Heart right ventricle (tissue), 16 donors: ENCODE data around the gene CNKSR1. TPM values are rescaled to one million over a fixed set of nuclear protein-coding genes. Genes with fewer than 3 reads are reported as not detected.

Source experiments
- ATAC-seq, 8 donors: fragments of 200-7000 bp; cut with Tn5 transposase; one replicate each; pipeline ENCODE4 v1.9.1; 2020; ENCODE audit warnings: mild to moderate bottlenecking in 8 of 8, moderate library complexity in 8 of 8, moderate number of reproducible peaks in 1 of 8
- DNase-seq, 2 donors: peaks; one replicate each; pipeline ENCODE4 v3.0.0-alpha.2; 2020
- H3K27ac ChIP-seq, 10 donors: fragments of 200-600 bp; sonication (generic) in 2 of 10; one replicate each; pipeline versions ENCODE4 v1.5.0 to v1.8.0; 2020 to 2022; ENCODE audit warnings: mild to moderate bottlenecking in 3 of 10
- H3K27me3 ChIP-seq, 7 donors: fragments of 200-600 bp; one replicate each; pipeline ENCODE4 v1.8.0; 2021 to 2022; ENCODE audit warnings: mild to moderate bottlenecking in 2 of 7
- H3K36me3 ChIP-seq, 9 donors: fragments of 200-600 bp; sonication (generic) in 1 of 9; one replicate each; pipeline versions ENCODE4 v1.5.0 to v1.8.0; 2020 to 2022; ENCODE audit warnings: mild to moderate bottlenecking in 2 of 9
- H3K4me1 ChIP-seq, 9 donors: fragments of 200-600 bp; sonication (generic) in 1 of 9; one replicate each; pipeline versions ENCODE4 v1.5.0 to v1.8.0; 2020 to 2022; ENCODE audit warnings: mild to moderate bottlenecking in 4 of 9
- H3K4me3 ChIP-seq, 10 donors: fragments of 200-600 bp; sonication (generic) in 2 of 10; one replicate each; pipeline versions ENCODE4 v1.5.0 to v1.8.0; 2020 to 2022; ENCODE audit warnings: mild to moderate bottlenecking in 7 of 10, moderate library complexity in 2 of 10
- H3K9me3 ChIP-seq, 11 donors: fragments of 200-600 bp in 10 of 11; sonication (generic) in 2 of 11; one replicate each; pipeline versions ENCODE4 v1.5.0 to v1.8.0; 2013 to 2022; ENCODE audit warnings: mild to moderate bottlenecking in 2 of 11, control low read depth in 1 of 11, moderate library complexity in 1 of 11
- CTCF ChIP-seq, 9 donors: fragments of 200-600 bp; sonication (generic) in 2 of 9; IDR thresholded peaks; one replicate each; pipeline versions ENCODE4 v1.5.0 to v1.8.0; 2021 to 2022; ENCODE audit warnings: antibody characterized with exemption in 9 of 9, mild to moderate bottlenecking in 5 of 9, moderate library complexity in 1 of 9
- WGBS, 2 donors: extraction: QIAGEN DNeasy Blood & Tissue Kit; methylation state at CpG; one replicate each; pipeline ENCODE4 v1.1.7; 2013; ENCODE audit warnings: inconsistent platforms in 1 of 2; 5-methylcytosine and 5-hydroxymethylcytosine counted together
- intact Hi-C, 10 donors: fragments of 100-400 bp; cut with DNase I; formaldehyde crosslinking; loops; one replicate each; pipeline versions ENCODE4 v1.11.1 to v1.14.2; 2022
- polyA plus RNA-seq, 2 donors: library from polyadenylated mRNA; stranded (reverse); fragments of 200-250 nt; gene quantifications; one replicate each; pipeline ENCODE4 v1.2.3, GENCODE V29; 2013
- total RNA-seq, 10 donors: library from RNA; stranded (reverse); fragmentation: NEBNext Ultra II Directional in 3 of 10; extraction: Animal tissue kit (Norgen Biotek cat#: 25700) in 3 of 10; gene quantifications; one replicate each; pipeline versions ENCODE4 v1.2.1 to v1.2.4, GENCODE V29; 2021 to 2023
- donor health status: Arrhythmogenic right ventricular cardiomyopathy.
- donor health status: ischemic (EF 13 %, LVEDD 7.1; RV severe dilation, severe dysfunction).
- donor health status: healthy with polysubstance abuse.
- donor health status: DM: no; HTN: yes; CAD: no.
- donor health status: DM: no; HTN: no; CAD: no.
- donor health status: ischemic (EF 25% LVEDD 6.9; RV normal size, moderate dysfunction).
- donor health status: ischemic (EF 25% LVEDD 5.7; RV mildly dilated, moderate dysfunction).
- donor health status: healthy.
- donor health status: DM: yes; HTN: yes; CAD: no.
- donor health status: Ischemic cardiomyopathy.
- donor health status: ischemic (EF 35%, LVEDD 5.7; RV mildly dilated, moderate dysfunction).
- donor health status: nonischemic (EF 11% LVEDD 7.7; RV severe dilation, severe dysfunction).
- donor health status: DM: yes; HTN: yes; CAD: no.
- donor health status: PGD.
- donor health status: ischemic (EF 29% LVEDD 5.4; RV normal size, mild dysfunction).
- donor health status: nonischemic (EF 23%, LVEDD 6.1; RV moderate dilation, normal function).

The CNKSR1 gene
- total and polyA plus RNA-seq, 12 donors = 0.84 to 6.3 (median 2.1) TPM

- H3K4me3 ChIP-seq = peak overlapping the region; percentile 19 to 70 (median 60)
- H3K9me3 ChIP-seq = no peaks in the 10 kb centered on the region
- H3K4me1 ChIP-seq = peaks cover 27 to 91% (median 69%) of the 10 kb centered on the region in 9 donors
- DNase-seq (no peak), ATAC-seq (peak in 1 of 8 donors; percentile 5)
- H3K27me3 ChIP-seq = peaks cover 0 to 84% (median 0%) of the 10 kb centered on the region in 7 donors
- 47 to 54% methylated on average over 4 of the region's 4 CpGs for WGBS, 2 donors
- H3K36me3 ChIP-seq = peaks cover 0 to 6% (median 0%) of the 10 kb centered on the region in 9 donors
- no peak for TF ChIP-seq CTCF (IDR thresholded peaks at IDR 0.05)
- intact Hi-C loops = loop anchor here in 5 of 10 donors (2.0 to 10.0 kb wide), 5 partner anchors 47 to 265 kb away; partner anchors contain the start of gene PDIK1L (in 3 of the 5)
- H3K27ac ChIP-seq = peak overlapping the region; percentile 85 to 97 (median 93)
Observed at GRCh38 chr1:26159743-26160039, 17.6 kb upstream of the CNKSR1 start.

DNA sequence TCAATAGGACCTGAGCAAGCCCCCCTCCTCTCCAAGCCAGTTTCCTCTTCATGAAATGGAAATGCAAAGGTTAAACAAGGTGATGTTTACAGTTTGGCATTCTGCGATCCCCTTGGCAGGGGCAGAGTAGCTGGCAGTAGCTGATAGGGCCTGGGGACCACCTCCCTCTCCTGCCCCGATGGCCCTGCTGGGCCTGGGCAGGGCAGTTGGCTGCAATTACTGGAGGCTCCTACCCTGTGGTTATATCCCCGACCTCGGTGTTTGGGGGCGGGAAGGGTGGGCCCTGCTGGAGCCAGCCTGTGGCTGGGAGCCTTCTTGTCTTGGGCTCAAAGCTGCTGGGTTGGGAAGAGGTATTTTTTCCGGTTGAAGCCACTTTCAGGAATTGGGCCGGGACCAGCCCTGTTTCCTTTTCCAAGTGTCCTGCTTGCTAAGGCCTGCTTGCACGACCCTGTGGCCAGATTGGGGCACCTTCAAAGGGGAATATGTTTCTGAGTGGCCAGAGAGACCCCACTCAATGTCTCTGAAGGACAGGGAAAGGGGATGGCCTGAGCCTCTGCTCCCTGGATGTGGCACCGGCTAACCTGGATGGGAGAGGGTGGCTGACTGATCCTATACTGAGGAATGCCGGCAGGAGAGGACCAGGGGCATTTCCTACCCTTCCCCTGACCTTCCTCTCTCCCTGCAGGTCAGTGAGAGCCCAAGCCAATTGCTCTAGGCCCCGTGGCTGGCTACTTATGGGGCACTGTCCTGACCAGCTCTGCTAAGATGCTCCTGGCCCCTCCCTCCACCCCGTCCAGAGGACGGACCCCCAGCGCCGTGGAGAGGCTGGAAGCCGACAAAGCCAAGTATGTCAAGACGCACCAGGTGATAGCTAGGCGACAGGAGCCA lies 16.5 kb upstream of the CNKSR1 start:
- no peak for TF ChIP-seq CTCF (IDR thresholded peaks at IDR 0.05)
- DNase-seq = peak; percentile 30 to 38
- peak overlapping the region; percentile 19 to 70 (median 60) for H3K4me3 ChIP-seq
- ATAC-seq = peak in 5 of 8 donors; percentile 18 to 29 (median 24)
- peaks cover 0 to 6% (median 0%) of the 10 kb centered on the region in 9 donors for H3K36me3 ChIP-seq
- 18 to 23% methylated on average over 18 of the region's 18 CpGs for WGBS, 2 donors
- H3K4me1 ChIP-seq = peaks cover 27 to 85% (median 62%) of the 10 kb centered on the region in 9 donors
- peaks cover 0 to 74% (median 0%) of the 10 kb centered on the region in 7 donors for H3K27me3 ChIP-seq
- intact Hi-C loops = loop anchor here in 5 of 10 donors (1.0 to 10.0 kb wide), 5 partner anchors 48 to 164 kb away; partner anchors contain the start of gene PDIK1L (in 3 of the 5)
- no peaks in the 10 kb centered on the region for H3K9me3 ChIP-seq
- H3K27ac ChIP-seq = peak overlapping the region; percentile 85 to 97 (median 93)

DNA sequence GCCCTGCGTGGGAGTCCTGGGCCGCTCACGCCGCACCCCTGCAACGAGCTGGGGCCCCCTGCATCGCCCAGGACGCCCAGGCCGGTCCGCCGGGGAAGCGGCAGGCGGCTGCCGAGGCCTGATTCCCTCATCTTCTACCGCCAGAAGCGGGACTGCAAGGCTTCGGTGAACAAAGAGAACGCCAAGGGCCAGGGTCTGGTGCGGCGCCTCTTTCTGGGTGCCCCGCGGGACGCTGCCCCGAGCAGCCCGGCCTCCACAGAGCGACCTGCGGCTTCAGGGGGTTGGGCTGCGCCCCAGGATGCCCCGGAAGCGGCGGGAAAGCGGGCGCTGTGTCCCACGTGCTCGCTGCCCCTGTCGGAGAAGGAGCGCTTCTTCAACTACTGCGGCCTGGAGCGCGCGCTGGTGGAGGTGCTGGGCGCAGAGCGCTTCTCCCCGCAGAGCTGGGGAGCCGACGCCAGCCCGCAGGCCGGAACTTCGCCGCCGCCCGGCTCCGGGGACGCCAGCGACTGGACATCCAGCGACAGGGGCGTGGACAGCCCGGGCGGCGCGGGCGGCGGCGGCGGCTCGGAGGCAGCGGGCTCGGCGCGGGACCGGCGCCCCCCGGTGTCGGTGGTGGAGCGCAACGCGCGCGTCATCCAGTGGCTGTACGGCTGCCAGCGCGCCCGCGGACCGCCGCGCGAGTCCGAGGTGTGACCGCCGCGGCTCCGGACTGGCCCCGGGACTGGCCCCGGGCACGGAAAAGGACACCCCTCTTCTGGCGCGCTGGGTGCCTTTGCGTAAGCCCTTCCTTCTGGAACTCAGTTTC lies 15.7 kb upstream of the CNKSR1 start:
- Histone ChIP-seq H3K27ac (peak overlapping the region; percentile 85 to 97 (median 93)), H3K4me1 (peaks cover 27 to 76% (median 58%) of the 10 kb centered on the region in 9 donors), H3K27me3 (peaks cover 0 to 66% (median 0%) of the 10 kb centered on the region in 7 donors), H3K9me3 (no peaks in the 10 kb centered on the region), H3K4me3 (peak overlapping the region; percentile 29 to 70 (median 60)), H3K36me3 (peaks cover 0 to 6% (median 0%) of the 10 kb centered on the region in 9 donors)
- TF ChIP-seq CTCF (IDR thresholded peaks at IDR 0.05) = peak in 5 of 9 donors; percentile 13 to 53 (median 41)
- ATAC-seq (peak; percentile 19 to 65 (median 48)), DNase-seq (peak; percentile 60 to 79)
- 0 to 1% methylated on average over 78 to 98 of the region's 98 CpGs for WGBS, 2 donors
- intact Hi-C loops = loop anchor here in 5 of 10 donors (1.0 to 10.0 kb wide), 5 partner anchors 49 to 163 kb away; partner anchors contain the start of gene PDIK1L (in 3 of the 5)
